PC-9 (cell line): ENCODE results near the gene CARMIL1. TPM values are rescaled to one million over a fixed set of nuclear protein-coding genes. Genes with fewer than 3 reads are reported as not detected.

Experiments
- BruUV-seq: library from RNA; stranded (reverse); fragments of 400-500 nt; replicated peaks from 2 replicates; lab custom pipeline; 2021; lab: Mats Ljungman, UMichigan
- CTCF ChIA-PET: fragments of 300-600 bp; sonication (Branson Sonifier 250); formaldehyde crosslinking; loops from one replicate; lab custom pipeline; 2022; ENCODE audit warnings: antibody characterized with exemption; lab: Charles Lee
- POLR2A ChIA-PET: fragments of 300-600 bp; sonication (Branson Sonifier 250); formaldehyde crosslinking; loops from one replicate; lab custom pipeline; 2022; ENCODE audit warnings: antibody characterized with exemption; ENCODE audit not compliant: unreplicated experiment; lab: Charles Lee
- DNase-seq, 2 experiments: peaks; one replicate each; pipeline versions ENCODE4 v3.0.0 to v3.0.0-alpha.2; 2015 to 2022; ENCODE audit warnings: mixed read lengths in 1 of 2
- H2AFZ ChIP-seq: fragments of 200-600 bp; sonication (generic); 2 replicates; pipeline ENCODE4 v1.8.1; 2017; ENCODE audit warnings: antibody characterized with exemption
- H3F3A ChIP-seq: fragments of 200-600 bp; sonication (generic); 2 replicates; pipeline ENCODE4 v1.8.1; 2017; ENCODE audit warnings: antibody characterized with exemption, mild to moderate bottlenecking, low read depth; ENCODE audit not compliant: insufficient read depth
- H3K27ac ChIP-seq: fragments of 200-600 bp; sonication (generic); 2 replicates; pipeline ENCODE4 v1.6.1; 2016; ENCODE audit warnings: mixed run types
- H3K27me3 ChIP-seq: fragments of 200-600 bp; sonication (generic); 2 replicates; pipeline ENCODE4 v1.6.1; 2016; ENCODE audit warnings: low read depth, mixed run types; ENCODE audit not compliant: insufficient read depth
- H3K36me3 ChIP-seq: fragments of 200-600 bp; sonication (generic); 2 replicates; pipeline ENCODE4 v1.6.1; 2016; ENCODE audit warnings: low read depth, mixed run types
- H3K4me1 ChIP-seq: fragments of 200-600 bp; sonication (generic); replicated peaks from 2 replicates; pipeline ENCODE4 v1.6.1; 2016; ENCODE audit warnings: mixed run types; ENCODE audit not compliant: insufficient read depth
- H3K4me2 ChIP-seq: fragments of 200-600 bp; sonication (generic); 2 replicates; pipeline ENCODE4 v1.6.1; 2017; ENCODE audit warnings: mixed run types
- H3K4me3 ChIP-seq: fragments of 200-600 bp; sonication (generic); 2 replicates; pipeline ENCODE4 v1.6.1; 2016; ENCODE audit warnings: mixed run types
- H3K79me2 ChIP-seq: fragments of 200-600 bp; sonication (generic); 2 replicates; pipeline ENCODE4 v1.6.1; 2017; ENCODE audit warnings: low read depth, mixed run types
- H3K9me2 ChIP-seq: fragments of 200-600 bp; sonication (generic); 2 replicates; pipeline ENCODE4 v1.8.1; 2017; ENCODE audit warnings: mild to moderate bottlenecking; ENCODE audit not compliant: insufficient read depth
- H3K9me3 ChIP-seq: fragments of 200-600 bp; sonication (generic); 2 replicates; pipeline ENCODE4 v1.8.1; 2016; ENCODE audit warnings: low read depth; ENCODE audit not compliant: insufficient read depth
- H4K20me1 ChIP-seq: fragments of 200-600 bp; sonication (generic); 2 replicates; pipeline ENCODE4 v1.8.1; 2017; ENCODE audit not compliant: insufficient read depth
- CTCF ChIP-seq: fragments of 200-600 bp; sonication (generic); conservative IDR thresholded peaks from 2 replicates; pipeline ENCODE4 v1.6.1; 2017; ENCODE audit warnings: mixed run types, antibody characterized with exemption, mild to moderate bottlenecking, moderate library complexity
- EZH2 ChIP-seq: fragments of 200-600 bp; sonication (generic); IDR thresholded peaks from 2 replicates; pipeline ENCODE4 v1.8.0; 2017; ENCODE audit warnings: antibody characterized with exemption, low read depth
- intact Hi-C: fragments of 100-400 bp; cut with micrococcal nuclease; formaldehyde crosslinking; loops from one replicate; pipeline ENCODE4 v1.10.0; 2022; ENCODE audit not compliant: unreplicated experiment
- total RNA-seq: library from RNA; stranded (reverse); gene quantifications from 2 replicates; pipeline ENCODE4 v1.2.3, GENCODE V29; 2021

The CARMIL1 gene
- total RNA-seq, 1 experiment from 2014 or later, result 33.1 TPM

GRCh38 chr6:25434921-25435320, 155.7 kb downstream of the CARMIL1 start:
- Histone ChIP-seq H4K20me1 (no peaks in the 10 kb centered on the region), H3F3A (no peaks in the 10 kb centered on the region), H2AFZ (no peak overlapping the region), H3K36me3 (no peaks in the 10 kb centered on the region), H3K27ac (no peak overlapping the region), H3K4me2 (no peak overlapping the region), H3K9me3 (no peaks in the 10 kb centered on the region), H3K4me3 (no peak overlapping the region), H3K4me1 (no peaks in the 10 kb centered on the region), H3K9me2 (no peaks in the 10 kb centered on the region), H3K27me3 (no peaks in the 10 kb centered on the region), H3K79me2 (no peaks in the 10 kb centered on the region)
- no peak for DNase-seq
- ChIA-PET POLR2A (interaction anchor here (0.6 kb wide), 2 partner anchors 67 to 585 kb away, joined by 3 read pairs; a partner anchor contains a TSS), CTCF (no interaction called here)
- no TSS peak for BruUV-seq
- intact Hi-C loops, result no loop called here
- TF ChIP-seq CTCF (no peak), EZH2 (no peak)

- H2AFZ ChIP-seq, result no peak overlapping the region
- intact Hi-C loops, result no loop called here
- no peaks in the 10 kb centered on the region for H4K20me1 ChIP-seq
- no peaks in the 10 kb centered on the region for H3K79me2 ChIP-seq
- TF ChIP-seq CTCF, result no peak
- no peak for TF ChIP-seq EZH2
- H3K36me3 ChIP-seq, result no peaks in the 10 kb centered on the region
- H3K27ac ChIP-seq, result no peak overlapping the region
- CTCF ChIA-PET, result no interaction called here
- no peak overlapping the region for H3K4me3 ChIP-seq
- no peaks in the 10 kb centered on the region for H3K4me1 ChIP-seq
- no TSS peak for BruUV-seq
- POLR2A ChIA-PET, result interaction anchor here (0.6 kb wide), 1 partner anchor 585 kb away, joined by 3 read pairs; a partner anchor contains a TSS
- H3K4me2 ChIP-seq, result no peak overlapping the region
- no peaks in the 10 kb centered on the region for H3K9me3 ChIP-seq
- no peaks in the 10 kb centered on the region for H3F3A ChIP-seq
- H3K27me3 ChIP-seq, result no peaks in the 10 kb centered on the region
- DNase-seq, result no peak
- H3K9me2 ChIP-seq, result no peaks in the 10 kb centered on the region
Measured at GRCh38 chr6:25435416-25435985, 156.3 kb downstream of the CARMIL1 start.

- Histone ChIP-seq H3K36me3 (no peaks in the 10 kb centered on the region), H3K27me3 (no peaks in the 10 kb centered on the region), H3K9me3 (no peaks in the 10 kb centered on the region), H3K9me2 (no peaks in the 10 kb centered on the region), H3K4me3 (no peak overlapping the region), H4K20me1 (no peaks in the 10 kb centered on the region), H3K4me1 (no peaks in the 10 kb centered on the region), H3K4me2 (no peak overlapping the region), H2AFZ (no peak overlapping the region), H3K27ac (no peak overlapping the region), H3F3A (no peaks in the 10 kb centered on the region), H3K79me2 (no peaks in the 10 kb centered on the region)
- ChIA-PET CTCF (no interaction called here), POLR2A (interaction anchor here (0.7 kb wide), 1 partner anchor 10 kb away, joined by 4 read pairs; no protein-coding TSS in a partner anchor)
- intact Hi-C loops, result no loop called here
- no peak for TF ChIP-seq CTCF
- TF ChIP-seq EZH2, result no peak
- no TSS peak for BruUV-seq
- DNase-seq, result no peak
Measured at GRCh38 chr6:25436760-25437159, 157.6 kb downstream of the CARMIL1 start.
